ENCODE results near the gene WFIKKN2.

DNA sequence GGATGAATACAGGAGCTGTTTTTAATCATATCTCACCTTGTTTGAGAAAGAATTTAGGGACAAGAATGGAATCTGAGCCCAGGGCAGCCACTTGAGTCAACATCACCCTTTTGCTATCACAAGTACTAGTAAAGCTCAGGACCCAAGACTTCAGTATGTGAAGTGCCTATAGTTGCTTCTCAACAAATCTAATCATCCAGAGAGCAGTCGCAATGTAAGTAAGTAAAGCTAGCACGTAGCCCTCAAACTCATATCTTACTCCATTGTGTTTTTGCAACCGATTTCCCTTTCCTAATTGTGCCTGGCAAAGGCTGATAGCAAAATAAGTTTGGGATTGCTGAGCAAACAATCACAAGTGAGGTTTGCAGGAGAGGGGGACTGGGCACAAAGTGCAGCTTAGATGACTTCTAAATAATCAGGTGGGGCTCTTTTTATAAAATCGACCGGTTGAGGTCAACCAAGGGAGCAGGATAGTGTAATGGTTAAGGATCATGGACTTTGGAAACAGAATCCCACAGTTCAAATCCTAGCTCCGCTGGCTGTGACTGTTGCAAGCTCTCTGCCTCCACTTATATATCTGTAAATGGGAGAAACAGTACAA is 17.7 kb downstream of the WFIKKN2 start:
- no peak for TF ChIP-seq EZH2 (IDR thresholded peaks at IDR 0.05; ENCODE audit: low read length, missing control alignments)
- TF ChIP-seq, protein P1, sequence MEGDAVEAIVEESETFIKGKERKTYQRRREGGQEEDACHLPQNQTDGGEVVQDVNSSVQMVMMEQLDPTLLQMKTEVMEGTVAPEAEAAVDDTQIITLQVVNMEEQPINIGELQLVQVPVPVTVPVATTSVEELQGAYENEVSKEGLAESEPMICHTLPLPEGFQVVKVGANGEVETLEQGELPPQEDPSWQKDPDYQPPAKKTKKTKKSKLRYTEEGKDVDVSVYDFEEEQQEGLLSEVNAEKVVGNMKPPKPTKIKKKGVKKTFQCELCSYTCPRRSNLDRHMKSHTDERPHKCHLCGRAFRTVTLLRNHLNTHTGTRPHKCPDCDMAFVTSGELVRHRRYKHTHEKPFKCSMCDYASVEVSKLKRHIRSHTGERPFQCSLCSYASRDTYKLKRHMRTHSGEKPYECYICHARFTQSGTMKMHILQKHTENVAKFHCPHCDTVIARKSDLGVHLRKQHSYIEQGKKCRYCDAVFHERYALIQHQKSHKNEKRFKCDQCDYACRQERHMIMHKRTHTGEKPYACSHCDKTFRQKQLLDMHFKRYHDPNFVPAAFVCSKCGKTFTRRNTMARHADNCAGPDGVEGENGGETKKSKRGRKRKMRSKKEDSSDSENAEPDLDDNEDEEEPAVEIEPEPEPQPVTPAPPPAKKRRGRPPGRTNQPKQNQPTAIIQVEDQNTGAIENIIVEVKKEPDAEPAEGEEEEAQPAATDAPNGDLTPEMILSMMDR (conservative IDR thresholded peaks at IDR 0.05 in 1 of 2, IDR thresholded peaks at IDR 0.05 in 1 of 2; ENCODE audit: low read depth in 1 of 2, low read length in 2 of 2): no peak
